ENCODE data around the gene MBD5. TPM values are rescaled to one million over a fixed set of nuclear protein-coding genes. Genes with fewer than 3 reads are reported as not detected.

The MBD5 gene
- total RNA-seq, 1 experiment from 2014 or later, result 33.7 TPM

DNA sequence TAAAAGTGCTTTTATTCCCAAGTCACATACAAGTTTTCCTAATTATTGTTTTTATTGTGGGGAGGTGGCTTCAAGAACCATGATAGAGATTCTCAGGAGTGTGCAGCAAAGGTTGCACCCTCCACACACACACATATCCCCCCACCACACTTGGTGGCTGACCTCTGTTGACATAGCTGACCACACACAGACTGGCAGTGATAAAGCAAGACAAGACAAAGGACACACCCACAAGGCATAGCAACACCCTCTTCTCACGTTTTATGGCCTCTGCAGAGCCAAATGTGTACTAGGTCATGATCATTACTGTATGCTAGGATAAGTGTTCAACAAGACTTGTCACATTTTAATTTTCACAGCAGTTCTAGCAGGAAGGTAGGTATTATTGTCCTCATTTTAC, 480.7 kb downstream of the MBD5 start:
- Mint-ChIP-seq H3K36me3 (no peaks in the 10 kb centered on the region), H3K4me3 (no peak overlapping the region), H3K4me1 (peaks cover 8% of the 10 kb centered on the region), H3K27ac (no peak overlapping the region), H3K27me3 (ENCODE audit: low read depth) (no peaks in the 10 kb centered on the region), H3K9me3 (no peaks in the 10 kb centered on the region)
- ATAC-seq, result peak; percentile 30; the same call in 1 of the 2 replicates
- ChIA-PET CTCF (interaction anchor here (1.7 kb wide), 1 partner anchor 8 kb away, joined by 14 read pairs; no protein-coding TSS in a partner anchor), POLR2A (no interaction called here)
- TF ChIP-seq ELF4 (CRISPR knock-in tag; IDR thresholded peaks at IDR 0.05; ENCODE audit: low read depth) (no peak), ZNF416 (CRISPR knock-in tag; IDR thresholded peaks at IDR 0.05) (no peak), CREB1 (CRISPR knock-in tag; IDR thresholded peaks at IDR 0.05) (no peak), FOXK1 (CRISPR knock-in tag; IDR thresholded peaks at IDR 0.05) (no peak), ZNF121 (CRISPR knock-in tag; IDR thresholded peaks at IDR 0.05) (no peak), ZNF671 (CRISPR knock-in tag; IDR thresholded peaks at IDR 0.05) (no peak)
- TF ChIP-seq, protein P1, sequence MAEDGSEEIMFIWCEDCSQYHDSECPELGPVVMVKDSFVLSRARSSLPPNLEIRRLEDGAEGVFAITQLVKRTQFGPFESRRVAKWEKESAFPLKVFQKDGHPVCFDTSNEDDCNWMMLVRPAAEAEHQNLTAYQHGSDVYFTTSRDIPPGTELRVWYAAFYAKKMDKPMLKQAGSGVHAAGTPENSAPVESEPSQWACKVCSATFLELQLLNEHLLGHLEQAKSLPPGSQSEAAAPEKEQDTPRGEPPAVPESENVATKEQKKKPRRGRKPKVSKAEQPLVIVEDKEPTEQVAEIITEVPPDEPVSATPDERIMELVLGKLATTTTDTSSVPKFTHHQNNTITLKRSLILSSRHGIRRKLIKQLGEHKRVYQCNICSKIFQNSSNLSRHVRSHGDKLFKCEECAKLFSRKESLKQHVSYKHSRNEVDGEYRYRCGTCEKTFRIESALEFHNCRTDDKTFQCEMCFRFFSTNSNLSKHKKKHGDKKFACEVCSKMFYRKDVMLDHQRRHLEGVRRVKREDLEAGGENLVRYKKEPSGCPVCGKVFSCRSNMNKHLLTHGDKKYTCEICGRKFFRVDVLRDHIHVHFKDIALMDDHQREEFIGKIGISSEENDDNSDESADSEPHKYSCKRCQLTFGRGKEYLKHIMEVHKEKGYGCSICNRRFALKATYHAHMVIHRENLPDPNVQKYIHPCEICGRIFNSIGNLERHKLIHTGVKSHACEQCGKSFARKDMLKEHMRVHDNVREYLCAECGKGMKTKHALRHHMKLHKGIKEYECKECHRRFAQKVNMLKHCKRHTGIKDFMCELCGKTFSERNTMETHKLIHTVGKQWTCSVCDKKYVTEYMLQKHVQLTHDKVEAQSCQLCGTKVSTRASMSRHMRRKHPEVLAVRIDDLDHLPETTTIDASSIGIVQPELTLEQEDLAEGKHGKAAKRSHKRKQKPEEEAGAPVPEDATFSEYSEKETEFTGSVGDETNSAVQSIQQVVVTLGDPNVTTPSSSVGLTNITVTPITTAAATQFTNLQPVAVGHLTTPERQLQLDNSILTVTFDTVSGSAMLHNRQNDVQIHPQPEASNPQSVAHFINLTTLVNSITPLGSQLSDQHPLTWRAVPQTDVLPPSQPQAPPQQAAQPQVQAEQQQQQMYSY (CRISPR knock-in tag; IDR thresholded peaks at IDR 0.05), result no peak
- TF ChIP-seq, protein P2, sequence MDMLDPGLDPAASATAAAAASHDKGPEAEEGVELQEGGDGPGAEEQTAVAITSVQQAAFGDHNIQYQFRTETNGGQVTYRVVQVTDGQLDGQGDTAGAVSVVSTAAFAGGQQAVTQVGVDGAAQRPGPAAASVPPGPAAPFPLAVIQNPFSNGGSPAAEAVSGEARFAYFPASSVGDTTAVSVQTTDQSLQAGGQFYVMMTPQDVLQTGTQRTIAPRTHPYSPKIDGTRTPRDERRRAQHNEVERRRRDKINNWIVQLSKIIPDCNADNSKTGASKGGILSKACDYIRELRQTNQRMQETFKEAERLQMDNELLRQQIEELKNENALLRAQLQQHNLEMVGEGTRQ (CRISPR knock-in tag; IDR thresholded peaks at IDR 0.05), result no peak
- TF ChIP-seq, protein P3, sequence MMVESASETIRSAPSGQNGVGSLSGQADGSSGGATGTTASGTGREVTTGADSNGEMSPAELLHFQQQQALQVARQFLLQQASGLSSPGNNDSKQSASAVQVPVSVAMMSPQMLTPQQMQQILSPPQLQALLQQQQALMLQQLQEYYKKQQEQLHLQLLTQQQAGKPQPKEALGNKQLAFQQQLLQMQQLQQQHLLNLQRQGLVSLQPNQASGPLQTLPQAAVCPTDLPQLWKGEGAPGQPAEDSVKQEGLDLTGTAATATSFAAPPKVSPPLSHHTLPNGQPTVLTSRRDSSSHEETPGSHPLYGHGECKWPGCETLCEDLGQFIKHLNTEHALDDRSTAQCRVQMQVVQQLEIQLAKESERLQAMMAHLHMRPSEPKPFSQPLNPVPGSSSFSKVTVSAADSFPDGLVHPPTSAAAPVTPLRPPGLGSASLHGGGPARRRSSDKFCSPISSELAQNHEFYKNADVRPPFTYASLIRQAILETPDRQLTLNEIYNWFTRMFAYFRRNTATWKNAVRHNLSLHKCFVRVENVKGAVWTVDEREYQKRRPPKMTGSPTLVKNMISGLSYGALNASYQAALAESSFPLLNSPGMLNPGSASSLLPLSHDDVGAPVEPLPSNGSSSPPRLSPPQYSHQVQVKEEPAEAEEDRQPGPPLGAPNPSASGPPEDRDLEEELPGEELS (CRISPR knock-in tag; IDR thresholded peaks at IDR 0.05), result no peak
- TF ChIP-seq, protein P4, sequence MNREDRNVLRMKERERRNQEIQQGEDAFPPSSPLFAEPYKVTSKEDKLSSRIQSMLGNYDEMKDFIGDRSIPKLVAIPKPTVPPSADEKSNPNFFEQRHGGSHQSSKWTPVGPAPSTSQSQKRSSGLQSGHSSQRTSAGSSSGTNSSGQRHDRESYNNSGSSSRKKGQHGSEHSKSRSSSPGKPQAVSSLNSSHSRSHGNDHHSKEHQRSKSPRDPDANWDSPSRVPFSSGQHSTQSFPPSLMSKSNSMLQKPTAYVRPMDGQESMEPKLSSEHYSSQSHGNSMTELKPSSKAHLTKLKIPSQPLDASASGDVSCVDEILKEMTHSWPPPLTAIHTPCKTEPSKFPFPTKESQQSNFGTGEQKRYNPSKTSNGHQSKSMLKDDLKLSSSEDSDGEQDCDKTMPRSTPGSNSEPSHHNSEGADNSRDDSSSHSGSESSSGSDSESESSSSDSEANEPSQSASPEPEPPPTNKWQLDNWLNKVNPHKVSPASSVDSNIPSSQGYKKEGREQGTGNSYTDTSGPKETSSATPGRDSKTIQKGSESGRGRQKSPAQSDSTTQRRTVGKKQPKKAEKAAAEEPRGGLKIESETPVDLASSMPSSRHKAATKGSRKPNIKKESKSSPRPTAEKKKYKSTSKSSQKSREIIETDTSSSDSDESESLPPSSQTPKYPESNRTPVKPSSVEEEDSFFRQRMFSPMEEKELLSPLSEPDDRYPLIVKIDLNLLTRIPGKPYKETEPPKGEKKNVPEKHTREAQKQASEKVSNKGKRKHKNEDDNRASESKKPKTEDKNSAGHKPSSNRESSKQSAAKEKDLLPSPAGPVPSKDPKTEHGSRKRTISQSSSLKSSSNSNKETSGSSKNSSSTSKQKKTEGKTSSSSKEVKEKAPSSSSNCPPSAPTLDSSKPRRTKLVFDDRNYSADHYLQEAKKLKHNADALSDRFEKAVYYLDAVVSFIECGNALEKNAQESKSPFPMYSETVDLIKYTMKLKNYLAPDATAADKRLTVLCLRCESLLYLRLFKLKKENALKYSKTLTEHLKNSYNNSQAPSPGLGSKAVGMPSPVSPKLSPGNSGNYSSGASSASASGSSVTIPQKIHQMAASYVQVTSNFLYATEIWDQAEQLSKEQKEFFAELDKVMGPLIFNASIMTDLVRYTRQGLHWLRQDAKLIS (CRISPR knock-in tag; IDR thresholded peaks at IDR 0.05; ENCODE audit: borderline replicate concordance), result no peak
- TF ChIP-seq, protein P5, sequence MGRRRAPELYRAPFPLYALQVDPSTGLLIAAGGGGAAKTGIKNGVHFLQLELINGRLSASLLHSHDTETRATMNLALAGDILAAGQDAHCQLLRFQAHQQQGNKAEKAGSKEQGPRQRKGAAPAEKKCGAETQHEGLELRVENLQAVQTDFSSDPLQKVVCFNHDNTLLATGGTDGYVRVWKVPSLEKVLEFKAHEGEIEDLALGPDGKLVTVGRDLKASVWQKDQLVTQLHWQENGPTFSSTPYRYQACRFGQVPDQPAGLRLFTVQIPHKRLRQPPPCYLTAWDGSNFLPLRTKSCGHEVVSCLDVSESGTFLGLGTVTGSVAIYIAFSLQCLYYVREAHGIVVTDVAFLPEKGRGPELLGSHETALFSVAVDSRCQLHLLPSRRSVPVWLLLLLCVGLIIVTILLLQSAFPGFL (CRISPR knock-in tag; IDR thresholded peaks at IDR 0.05; ENCODE audit: borderline replicate concordance), result no peak
- TF ChIP-seq, protein P6, sequence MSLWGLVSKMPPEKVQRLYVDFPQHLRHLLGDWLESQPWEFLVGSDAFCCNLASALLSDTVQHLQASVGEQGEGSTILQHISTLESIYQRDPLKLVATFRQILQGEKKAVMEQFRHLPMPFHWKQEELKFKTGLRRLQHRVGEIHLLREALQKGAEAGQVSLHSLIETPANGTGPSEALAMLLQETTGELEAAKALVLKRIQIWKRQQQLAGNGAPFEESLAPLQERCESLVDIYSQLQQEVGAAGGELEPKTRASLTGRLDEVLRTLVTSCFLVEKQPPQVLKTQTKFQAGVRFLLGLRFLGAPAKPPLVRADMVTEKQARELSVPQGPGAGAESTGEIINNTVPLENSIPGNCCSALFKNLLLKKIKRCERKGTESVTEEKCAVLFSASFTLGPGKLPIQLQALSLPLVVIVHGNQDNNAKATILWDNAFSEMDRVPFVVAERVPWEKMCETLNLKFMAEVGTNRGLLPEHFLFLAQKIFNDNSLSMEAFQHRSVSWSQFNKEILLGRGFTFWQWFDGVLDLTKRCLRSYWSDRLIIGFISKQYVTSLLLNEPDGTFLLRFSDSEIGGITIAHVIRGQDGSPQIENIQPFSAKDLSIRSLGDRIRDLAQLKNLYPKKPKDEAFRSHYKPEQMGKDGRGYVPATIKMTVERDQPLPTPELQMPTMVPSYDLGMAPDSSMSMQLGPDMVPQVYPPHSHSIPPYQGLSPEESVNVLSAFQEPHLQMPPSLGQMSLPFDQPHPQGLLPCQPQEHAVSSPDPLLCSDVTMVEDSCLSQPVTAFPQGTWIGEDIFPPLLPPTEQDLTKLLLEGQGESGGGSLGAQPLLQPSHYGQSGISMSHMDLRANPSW (CRISPR knock-in tag; conservative IDR thresholded peaks at IDR 0.05; ENCODE audit: low read depth), result no peak
- DNase-seq (ENCODE audit: low spot score), result no peak
